GM04503 (cell line): ENCODE data around the gene OR5AP2.
"Not testable (repeated sequence)": the region's sequence is repeated elsewhere in the genome, so short reads cannot be mapped to it uniquely, and the experiment has no call there.

Experiments used
- DNase-seq: peaks from one replicate; pipeline ENCODE4 v3.0.0-alpha.2; 2012; ENCODE audit warnings: low read depth

The OR5AP2 gene

GRCh38 chr11:56642339-56642738 is at the start of gene OR5AP2:
Gene OR5AP2 (minus strand): TSS chr11:56642439. CDS start chr11:56642439, 0 bp downstream.
- DNase-seq, result no peak

GRCh38 chr11:56691179-56691578 is 48.9 kb upstream of the OR5AP2 start:
- DNase-seq, result not testable (repeated sequence)

GRCh38 chr11:56688554-56689100 is 46.4 kb upstream of the OR5AP2 start:
- DNase-seq, result no peak

DNA sequence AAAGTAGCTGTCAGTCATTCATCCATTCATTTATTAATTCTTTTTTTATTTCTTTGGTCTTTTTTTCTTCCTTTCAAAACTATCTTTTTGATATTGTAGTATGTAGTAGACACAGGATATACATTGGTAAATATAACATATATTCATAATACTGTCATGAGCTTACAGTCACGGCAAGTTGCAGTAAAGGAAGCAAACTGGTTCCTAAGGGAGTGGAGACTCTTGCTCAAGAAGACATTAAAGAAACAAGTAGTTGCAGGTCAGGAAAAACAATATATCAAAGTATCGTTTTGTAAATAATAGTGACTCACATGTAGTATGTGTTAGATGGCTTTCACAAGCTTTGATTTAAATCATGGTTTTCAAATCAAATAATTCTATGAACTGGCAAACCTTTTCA is 28.7 kb upstream of the OR5AP2 start:
- no peak for DNase-seq

DNA sequence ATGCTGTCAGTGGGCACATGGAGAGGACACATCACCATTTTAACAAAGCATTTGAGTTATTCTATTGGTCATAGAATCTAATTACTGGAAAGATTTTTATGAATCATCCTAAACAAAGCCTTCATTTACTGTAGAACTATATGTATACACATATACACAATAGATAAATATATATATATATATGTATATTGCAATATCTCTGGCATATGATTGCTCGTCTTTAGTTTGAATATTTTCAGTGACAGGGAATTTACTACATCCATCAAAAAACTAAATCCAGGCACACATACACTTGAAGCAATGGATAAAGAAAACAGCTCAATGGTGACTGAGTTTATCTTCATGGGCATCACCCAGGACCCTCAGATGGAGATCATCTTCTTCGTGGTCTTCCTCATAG is 21.1 kb upstream of the OR5AP2 start, which contains the start of gene OR5AR1:
Gene OR5AR1, plus strand, starts transcription at position 301 of the 400 bp plus-strand sequence. Its CDS starts 0 bp downstream, at position 301.
- no peak for DNase-seq

DNA sequence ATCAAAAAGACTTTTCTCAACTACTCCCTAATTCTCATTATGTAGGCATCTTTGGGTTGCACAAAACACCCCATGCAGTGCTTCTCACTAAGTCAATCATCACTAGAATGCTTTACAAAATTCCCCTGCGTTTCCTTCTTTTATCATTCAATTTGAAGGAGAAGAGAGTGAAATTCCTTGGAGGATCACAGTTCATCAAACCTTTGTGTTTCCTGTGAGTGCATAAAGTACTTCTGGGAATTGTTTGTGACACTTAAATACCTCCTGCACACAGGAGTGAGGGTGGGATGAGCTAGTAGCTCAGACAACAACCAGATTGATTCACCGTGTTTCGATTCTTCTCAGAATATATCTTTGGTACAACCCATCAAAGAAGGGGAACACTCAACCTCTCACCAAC is 17.5 kb upstream of the OR5AP2 start:
- no peak for DNase-seq

GRCh38 chr11:56637500-56637899 is 4.7 kb downstream of the OR5AP2 start:
- no peak for DNase-seq

DNA sequence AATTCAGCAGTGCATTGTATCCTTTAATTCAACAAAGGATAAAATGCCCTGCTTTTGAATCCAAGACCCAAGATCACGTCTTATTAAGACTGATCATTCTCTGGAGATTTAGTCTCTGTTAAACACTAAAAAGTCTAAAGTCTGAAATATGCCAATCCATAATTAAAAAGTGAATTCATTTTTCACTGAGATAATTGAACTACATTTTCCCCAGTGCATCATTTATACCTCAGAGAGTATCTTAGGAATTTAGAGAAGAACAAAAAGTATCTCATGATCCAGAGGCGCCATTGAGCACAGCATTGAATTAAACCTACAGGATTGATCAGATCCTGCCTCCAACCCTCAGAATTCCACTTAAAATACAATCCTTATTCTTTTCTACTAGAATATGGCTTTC is 5.4 kb downstream of the OR5AP2 start:
- no peak for DNase-seq

DNA sequence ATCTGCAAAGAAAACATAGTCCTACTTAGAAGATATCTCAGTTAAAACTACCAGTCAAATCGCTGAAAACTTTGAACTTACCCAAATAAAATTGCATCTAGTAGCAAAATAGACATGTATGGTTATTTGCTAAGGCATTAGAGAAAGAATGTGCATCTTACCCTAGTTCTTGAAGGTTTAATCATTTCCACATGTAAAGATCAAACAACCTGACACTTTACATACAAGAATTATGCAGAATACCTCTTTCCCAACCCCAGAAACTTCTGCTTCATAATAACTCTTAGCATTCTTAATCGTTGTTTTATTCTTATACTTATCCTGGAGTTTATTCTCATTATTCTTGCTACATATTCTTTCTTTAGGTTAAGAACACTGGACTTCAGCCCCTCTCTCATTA is 9.9 kb downstream of the OR5AP2 start:
- DNase-seq, result no peak

GRCh38 chr11:56625946-56626345 is 16.3 kb downstream of the OR5AP2 start:
- DNase-seq, result no peak

GRCh38 chr11:56624661-56625110 is 17.6 kb downstream of the OR5AP2 start:
- peak; percentile 4 for DNase-seq

- no peak for DNase-seq
Observed at GRCh38 chr11:56611174-56611573, 31.1 kb downstream of the OR5AP2 start.

- not testable (repeated sequence) for DNase-seq
Observed at GRCh38 chr11:56592088-56592717, 50.0 kb downstream of the OR5AP2 start.
